ENCODE data around the gene SPACA4. TPM values are rescaled to one million over a fixed set of nuclear protein-coding genes. Genes with fewer than 3 reads are reported as not detected.

The SPACA4 gene
- total and polyA plus RNA-seq, 9 of the 15 experiments (the other 6 are each of a cell fraction or from before 2014, with no cell fraction given), result not detected

GRCh38 chr19:48650974-48651682, 44.6 kb downstream of the SPACA4 start (continued):
- TF ChIP-seq, protein P1, sequence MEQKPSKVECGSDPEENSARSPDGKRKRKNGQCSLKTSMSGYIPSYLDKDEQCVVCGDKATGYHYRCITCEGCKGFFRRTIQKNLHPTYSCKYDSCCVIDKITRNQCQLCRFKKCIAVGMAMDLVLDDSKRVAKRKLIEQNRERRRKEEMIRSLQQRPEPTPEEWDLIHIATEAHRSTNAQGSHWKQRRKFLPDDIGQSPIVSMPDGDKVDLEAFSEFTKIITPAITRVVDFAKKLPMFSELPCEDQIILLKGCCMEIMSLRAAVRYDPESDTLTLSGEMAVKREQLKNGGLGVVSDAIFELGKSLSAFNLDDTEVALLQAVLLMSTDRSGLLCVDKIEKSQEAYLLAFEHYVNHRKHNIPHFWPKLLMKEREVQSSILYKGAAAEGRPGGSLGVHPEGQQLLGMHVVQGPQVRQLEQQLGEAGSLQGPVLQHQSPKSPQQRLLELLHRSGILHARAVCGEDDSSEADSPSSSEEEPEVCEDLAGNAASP (IDR thresholded peaks at IDR 0.05), result no peak
- TF ChIP-seq PCBP1 (IDR thresholded peaks at IDR 0.05; ENCODE audit: low read depth, low read length, poor library complexity, severe bottlenecking) (no peak), RBM34 (IDR thresholded peaks at IDR 0.05; ENCODE audit: borderline replicate concordance, insufficient read depth, low read length) (no peak), ZNF121 (CRISPR knock-in tag; conservative IDR thresholded peaks at IDR 0.05) (peak; percentile 94), ZNF584 (CRISPR knock-in tag; IDR thresholded peaks at IDR 0.05; ENCODE audit: low read depth) (no peak), ZBTB34 (CRISPR knock-in tag; IDR thresholded peaks at IDR 0.05) (no peak), ZNF586 (CRISPR knock-in tag; conservative IDR thresholded peaks at IDR 0.05) (no peak), ETS2 (tag; IDR thresholded peaks at IDR 0.05; ENCODE audit: borderline replicate concordance, poor library complexity, severe bottlenecking) (no peak), TFAM (CRISPR knock-in tag; conservative IDR thresholded peaks at IDR 0.05) (no peak), CBFA2T3 (IDR thresholded peaks at IDR 0.05) (0 out of 2 replicates have a peak, but pooled peaks have one; percentile 8)
- TF ChIP-seq, protein P2, sequence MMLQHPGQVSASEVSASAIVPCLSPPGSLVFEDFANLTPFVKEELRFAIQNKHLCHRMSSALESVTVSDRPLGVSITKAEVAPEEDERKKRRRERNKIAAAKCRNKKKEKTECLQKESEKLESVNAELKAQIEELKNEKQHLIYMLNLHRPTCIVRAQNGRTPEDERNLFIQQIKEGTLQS (IDR thresholded peaks at IDR 0.05), result peak; percentile 2; the same call in 1 of the 2 replicates
- TF ChIP-seq, protein P2 (CRISPR knock-in tag; conservative IDR thresholded peaks at IDR 0.05), result no peak
